Peyer's patch (tissue), 4 donors: ENCODE results near the gene ARMS2. TPM values are rescaled to one million over a fixed set of nuclear protein-coding genes. Genes with fewer than 3 reads are reported as not detected.
A peak's percentile ranks its signal among the peaks of the same experiment; 100 is the strongest.

Source experiments
- DNase-seq, 3 donors: peaks; one replicate each; pipeline ENCODE4 v3.0.0-alpha.2; 2017 to 2019
- H3K27ac ChIP-seq, 4 donors: fragments of 200-600 bp; sonication (generic); one replicate each; pipeline ENCODE4 v1.5.1; 2016 to 2019
- H3K27me3 ChIP-seq, 2 donors: fragments of 200-600 bp; sonication (generic); one replicate each; pipeline ENCODE4 v1.5.1; 2019
- H3K36me3 ChIP-seq, 3 donors: fragments of 200-600 bp; sonication (generic); one replicate each; pipeline ENCODE4 v1.5.1; 2016 to 2019
- H3K4me1 ChIP-seq, 4 donors: fragments of 200-600 bp; sonication (generic); one replicate each; pipeline ENCODE4 v1.5.1; 2016 to 2019
- H3K4me3 ChIP-seq, 4 donors: fragments of 200-600 bp; sonication (generic); 1 replicate in 3 of 4; 2 replicates in 1 of 4; pipeline ENCODE4 v1.5.1; 2016 to 2019; ENCODE audit warnings: mild to moderate bottlenecking in 1 of 4
- H3K9me3 ChIP-seq, 4 donors: fragments of 200-600 bp; sonication (generic); one replicate each; pipeline ENCODE4 v1.5.1; 2016 to 2019; ENCODE audit warnings: mild to moderate bottlenecking in 1 of 4
- CTCF ChIP-seq, 6 experiments: fragments of 450-650 bp in 4 of 6; fragments of 200-600 bp in 2 of 6; sonication (generic) in 1 of 6; IDR thresholded peaks; one replicate each; pipeline ENCODE4 v1.5.1; 2017 to 2019; ENCODE audit warnings: antibody characterized with exemption in 6 of 6, mild to moderate bottlenecking in 3 of 6, moderate library complexity in 1 of 6
- POLR2A ChIP-seq, 2 donors: fragments of 450-650 bp; IDR thresholded peaks; one replicate each; pipeline ENCODE4 v1.5.1; 2017; ENCODE audit warnings: antibody characterized with exemption in 2 of 2, mild to moderate bottlenecking in 2 of 2, moderate library complexity in 2 of 2
- total RNA-seq, 4 donors: library from RNA; depleted of rRNA; stranded (reverse); fragments of >200 nt; gene quantifications; one replicate each; pipeline ENCODE4 v1.1.0, GENCODE V29; 2016

The ARMS2 gene
- total RNA-seq, 4 donors from 2014 or later = not detected

DNA sequence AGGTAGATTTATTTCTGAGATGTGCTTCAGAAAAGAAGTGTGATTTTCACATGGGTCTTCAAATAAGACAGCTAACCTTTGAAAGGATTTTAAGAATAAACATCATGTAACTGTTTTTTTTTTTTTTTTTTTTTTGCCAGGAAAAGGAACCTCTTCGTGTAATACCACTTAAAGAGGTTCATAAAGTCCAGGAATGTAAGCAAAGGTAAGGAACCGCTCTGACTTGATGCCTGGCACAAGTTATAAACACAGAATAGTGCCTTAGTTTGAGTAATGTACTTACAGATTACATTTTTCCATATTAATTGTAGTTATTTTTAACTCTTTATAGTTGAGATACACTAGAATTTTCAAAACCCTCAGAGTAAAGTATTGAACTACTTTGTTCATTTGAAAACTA is 30.4 kb upstream of the ARMS2 start:
- H3K36me3 ChIP-seq = peaks cover 0 to 38% (median 0%) of the 10 kb centered on the region in 3 donors
- no peaks in the 10 kb centered on the region for H3K9me3 ChIP-seq
- no peak overlapping the region for H3K4me3 ChIP-seq
- no peak for DNase-seq
- TF ChIP-seq POLR2A (IDR thresholded peaks at IDR 0.05) = no peak
- TF ChIP-seq CTCF (IDR thresholded peaks at IDR 0.05) = no peak
- H3K27ac ChIP-seq = no peak overlapping the region
- H3K27me3 ChIP-seq = no peaks in the 10 kb centered on the region
- no peaks in the 10 kb centered on the region for H3K4me1 ChIP-seq

DNA sequence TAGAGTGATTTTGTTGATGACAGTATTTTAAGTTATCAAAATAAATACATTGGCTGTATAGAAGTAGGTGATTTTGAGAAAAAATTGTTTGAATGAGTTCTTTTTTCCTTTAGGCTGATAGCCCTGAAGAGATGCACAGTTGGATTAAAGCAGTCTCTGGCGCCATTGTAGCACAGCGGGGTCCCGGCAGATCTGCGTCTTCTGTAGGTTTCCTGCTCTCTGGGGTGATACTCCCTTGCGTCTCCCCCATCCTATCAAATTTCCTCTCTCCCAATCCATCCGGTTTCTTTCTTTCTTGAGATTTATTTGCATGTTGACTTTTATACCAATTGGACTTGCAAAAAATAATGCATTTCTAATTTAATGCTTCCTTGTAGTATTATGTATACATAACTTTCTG is 27.6 kb upstream of the ARMS2 start:
- Histone ChIP-seq H3K36me3 (peaks cover 0 to 46% (median 0%) of the 10 kb centered on the region in 3 donors), H3K27ac (no peak overlapping the region), H3K4me1 (no peaks in the 10 kb centered on the region), H3K9me3 (no peaks in the 10 kb centered on the region), H3K27me3 (no peaks in the 10 kb centered on the region), H3K4me3 (no peak overlapping the region)
- TF ChIP-seq CTCF (IDR thresholded peaks at IDR 0.05) (no peak), POLR2A (IDR thresholded peaks at IDR 0.05) (no peak)
- DNase-seq = no peak

DNA sequence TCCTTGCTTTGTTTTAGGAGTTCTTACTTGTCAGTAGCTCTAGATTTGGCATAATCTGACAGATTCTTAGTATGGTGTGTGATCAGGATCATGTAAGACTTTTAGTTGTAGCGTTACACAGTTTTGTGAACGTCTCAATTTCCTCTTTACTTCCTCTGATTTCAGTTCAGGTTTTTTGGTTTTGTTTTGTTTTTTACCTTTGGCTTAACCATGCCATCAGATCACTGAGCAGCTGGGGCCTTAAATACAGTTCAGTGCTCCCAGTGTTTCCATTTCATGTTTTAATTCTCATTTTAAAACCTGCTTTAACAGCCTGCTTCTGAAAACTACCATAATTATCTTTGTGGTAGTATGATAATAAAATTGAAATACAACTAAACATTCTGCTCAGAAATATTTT is 27.2 kb upstream of the ARMS2 start:
- no peak overlapping the region for H3K4me3 ChIP-seq
- H3K9me3 ChIP-seq = no peaks in the 10 kb centered on the region
- H3K27ac ChIP-seq = no peak overlapping the region
- no peaks in the 10 kb centered on the region for H3K27me3 ChIP-seq
- no peak for DNase-seq
- TF ChIP-seq POLR2A (IDR thresholded peaks at IDR 0.05) (no peak), CTCF (IDR thresholded peaks at IDR 0.05) (no peak)
- H3K36me3 ChIP-seq = peaks cover 0 to 51% (median 0%) of the 10 kb centered on the region in 3 donors
- no peaks in the 10 kb centered on the region for H3K4me1 ChIP-seq

GRCh38 chr10:122435212-122435827 is 19.1 kb upstream of the ARMS2 start:
- Histone ChIP-seq H3K27ac (no peak overlapping the region), H3K4me3 (no peak overlapping the region), H3K36me3 (peaks cover 0 to 15% (median 0%) of the 10 kb centered on the region in 3 donors), H3K27me3 (no peaks in the 10 kb centered on the region), H3K9me3 (no peaks in the 10 kb centered on the region), H3K4me1 (no peaks in the 10 kb centered on the region)
- peak; percentile 41 to 84 (median 72) for TF ChIP-seq CTCF (IDR thresholded peaks at IDR 0.05)
- TF ChIP-seq POLR2A (IDR thresholded peaks at IDR 0.05) = no peak
- no peak for DNase-seq

- Histone ChIP-seq H3K4me3 (no peak overlapping the region), H3K36me3 (no peaks in the 10 kb centered on the region), H3K27ac (no peak overlapping the region), H3K27me3 (no peaks in the 10 kb centered on the region), H3K9me3 (no peaks in the 10 kb centered on the region), H3K4me1 (no peaks in the 10 kb centered on the region)
- DNase-seq = no peak
- TF ChIP-seq POLR2A (IDR thresholded peaks at IDR 0.05) (no peak), CTCF (IDR thresholded peaks at IDR 0.05) (no peak)
Measured at GRCh38 chr10:122441961-122442360, 12.5 kb upstream of the ARMS2 start.

DNA sequence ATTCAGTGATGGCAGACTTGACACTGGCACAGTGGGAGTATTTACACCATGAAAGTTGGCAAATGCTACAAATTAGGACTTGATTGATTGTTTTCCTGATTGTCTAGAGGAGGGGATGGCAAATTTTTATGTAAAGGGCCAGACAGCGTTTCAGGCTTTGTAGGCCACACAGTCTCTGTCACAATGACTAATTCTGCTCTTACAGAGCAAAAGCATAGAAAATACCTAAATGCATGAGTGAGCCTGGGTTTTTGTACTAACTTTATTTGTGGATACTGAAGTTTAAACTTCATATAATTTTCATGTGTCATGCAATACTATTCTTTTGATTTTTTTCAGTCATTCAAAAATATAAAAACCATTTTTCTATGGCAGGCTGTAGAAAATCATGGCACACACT is 9.0 kb upstream of the ARMS2 start:
- H3K27me3 ChIP-seq = no peaks in the 10 kb centered on the region
- H3K27ac ChIP-seq = no peak overlapping the region
- H3K9me3 ChIP-seq = no peaks in the 10 kb centered on the region
- TF ChIP-seq POLR2A (IDR thresholded peaks at IDR 0.05) (no peak), CTCF (IDR thresholded peaks at IDR 0.05) (no peak)
- H3K4me3 ChIP-seq = no peak overlapping the region
- DNase-seq = no peak
- H3K4me1 ChIP-seq = no peaks in the 10 kb centered on the region
- H3K36me3 ChIP-seq = no peaks in the 10 kb centered on the region
